MCF 10A (cell line): ENCODE results near the gene PPFIA1. TPM values are rescaled to one million over a fixed set of nuclear protein-coding genes. Genes with fewer than 3 reads are reported as not detected.

Experiments
- BruUV-seq: library from RNA; stranded (reverse); fragments of 400-500 nt; replicated peaks from 2 replicates; lab custom pipeline; 2021; lab: Mats Ljungman, UMichigan
- CTCF ChIA-PET: fragments of 300-600 bp; sonication (Branson Sonifier 250); formaldehyde crosslinking; extraction: SDS; loops from one replicate; lab custom pipeline; 2021; ENCODE audit warnings: antibody characterized with exemption, inconsistent platforms; lab: Yijun Ruan, JAX
- POLR2A ChIA-PET: fragments of 300-600, 350-650 bp; sonication (Branson Sonifier 250); formaldehyde crosslinking; extraction: SDS; loops from one replicate; lab custom pipeline; 2020; ENCODE audit warnings: antibody characterized with exemption, inconsistent platforms; lab: Yijun Ruan, JAX
- DNase-seq: peaks from one replicate; pipeline ENCODE4 v3.0.0-alpha.2; 2018; ENCODE audit not compliant: unreplicated experiment
- H3K27ac Mint-ChIP-seq: one replicate; pipeline ENCODE4 v1.8.0; 2022; ENCODE audit warnings: mild to moderate bottlenecking, low read depth, mixed read lengths; ENCODE audit not compliant: unreplicated experiment
- H3K27me3 Mint-ChIP-seq: one replicate; pipeline ENCODE4 v1.8.0; 2022; ENCODE audit warnings: mixed read lengths; ENCODE audit not compliant: insufficient read depth, unreplicated experiment
- H3K36me3 Mint-ChIP-seq: one replicate; pipeline ENCODE4 v1.8.0; 2022; ENCODE audit warnings: mild to moderate bottlenecking, moderate library complexity, mixed read lengths; ENCODE audit not compliant: insufficient read depth, unreplicated experiment
- H3K4me1 Mint-ChIP-seq: one replicate; pipeline ENCODE4 v1.8.0; 2022; ENCODE audit warnings: mixed read lengths; ENCODE audit not compliant: insufficient read depth, unreplicated experiment
- H3K4me3 Mint-ChIP-seq: one replicate; pipeline ENCODE4 v1.8.0; 2022; ENCODE audit warnings: mild to moderate bottlenecking, moderate library complexity, mixed read lengths; ENCODE audit not compliant: unreplicated experiment
- H3K9me3 Mint-ChIP-seq: one replicate; pipeline ENCODE4 v1.8.0; 2022; ENCODE audit warnings: mixed read lengths; ENCODE audit not compliant: unreplicated experiment
- intact Hi-C: fragments of 100-400 bp; cut with micrococcal nuclease; formaldehyde crosslinking; loops from 2 replicates; pipeline ENCODE4 v1.14.1; 2022
- total RNA-seq: library from RNA; stranded (reverse); gene quantifications from 2 replicates; pipeline ENCODE4 v1.2.3, GENCODE V29; 2022
- TF ChIP-seq, protein P1 (sequence below): fragments of 200-600 bp; IDR thresholded peaks from one replicate; pipeline ENCODE4 v1.8.0; 2022; ENCODE audit warnings: antibody characterized with exemption, mild to moderate bottlenecking; ENCODE audit not compliant: unreplicated experiment

PPFIA1 gene
- total RNA-seq, 1 experiment from 2014 or later = 78.8 TPM

DNA sequence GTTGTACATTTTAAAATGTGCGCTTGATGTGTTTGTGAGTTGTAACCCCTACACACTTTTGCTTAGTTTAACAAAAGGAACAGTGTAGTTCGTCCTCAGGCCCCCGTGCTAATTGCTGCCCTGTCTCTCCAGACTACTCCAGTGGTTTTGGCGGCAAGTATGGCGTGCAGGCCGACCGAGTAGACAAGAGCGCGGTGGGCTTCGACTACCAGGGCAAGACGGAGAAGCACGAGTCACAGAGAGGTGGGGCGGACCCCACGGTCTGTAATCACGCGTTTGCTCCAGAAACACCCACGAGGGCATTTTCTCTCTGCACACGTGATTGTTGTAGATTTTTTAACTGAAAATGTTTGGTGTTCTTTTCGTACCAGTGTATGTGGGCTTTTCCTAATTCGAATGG, 146.4 kb downstream of the PPFIA1 start:
- no peaks in the 10 kb centered on the region for H3K9me3 Mint-ChIP-seq
- intact Hi-C loops = no loop called here
- no peak overlapping the region for H3K4me3 Mint-ChIP-seq
- H3K36me3 Mint-ChIP-seq = peaks cover 90% of the 10 kb centered on the region
- TF ChIP-seq, protein P1, sequence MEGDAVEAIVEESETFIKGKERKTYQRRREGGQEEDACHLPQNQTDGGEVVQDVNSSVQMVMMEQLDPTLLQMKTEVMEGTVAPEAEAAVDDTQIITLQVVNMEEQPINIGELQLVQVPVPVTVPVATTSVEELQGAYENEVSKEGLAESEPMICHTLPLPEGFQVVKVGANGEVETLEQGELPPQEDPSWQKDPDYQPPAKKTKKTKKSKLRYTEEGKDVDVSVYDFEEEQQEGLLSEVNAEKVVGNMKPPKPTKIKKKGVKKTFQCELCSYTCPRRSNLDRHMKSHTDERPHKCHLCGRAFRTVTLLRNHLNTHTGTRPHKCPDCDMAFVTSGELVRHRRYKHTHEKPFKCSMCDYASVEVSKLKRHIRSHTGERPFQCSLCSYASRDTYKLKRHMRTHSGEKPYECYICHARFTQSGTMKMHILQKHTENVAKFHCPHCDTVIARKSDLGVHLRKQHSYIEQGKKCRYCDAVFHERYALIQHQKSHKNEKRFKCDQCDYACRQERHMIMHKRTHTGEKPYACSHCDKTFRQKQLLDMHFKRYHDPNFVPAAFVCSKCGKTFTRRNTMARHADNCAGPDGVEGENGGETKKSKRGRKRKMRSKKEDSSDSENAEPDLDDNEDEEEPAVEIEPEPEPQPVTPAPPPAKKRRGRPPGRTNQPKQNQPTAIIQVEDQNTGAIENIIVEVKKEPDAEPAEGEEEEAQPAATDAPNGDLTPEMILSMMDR = no peak
- no peak overlapping the region for H3K27ac Mint-ChIP-seq
- CTCF ChIA-PET = no interaction called here
- POLR2A ChIA-PET = interaction anchor here (0.6 kb wide), 1 partner anchor 1929 kb away, joined by 3 read pairs; no protein-coding TSS in a partner anchor
- no TSS peak for BruUV-seq
- H3K27me3 Mint-ChIP-seq = no peaks in the 10 kb centered on the region
- DNase-seq = no peak
- no peaks in the 10 kb centered on the region for H3K4me1 Mint-ChIP-seq

- no peaks in the 10 kb centered on the region for H3K4me1 Mint-ChIP-seq
- H3K27ac Mint-ChIP-seq = no peak overlapping the region
- intact Hi-C loops = no loop called here
- no peak overlapping the region for H3K4me3 Mint-ChIP-seq
- ChIA-PET POLR2A (no interaction called here), CTCF (no interaction called here)
- H3K27me3 Mint-ChIP-seq = no peaks in the 10 kb centered on the region
- TF ChIP-seq, protein P1 = no peak
- peaks cover 85% of the 10 kb centered on the region for H3K36me3 Mint-ChIP-seq
- no TSS peak for BruUV-seq
- no peaks in the 10 kb centered on the region for H3K9me3 Mint-ChIP-seq
- DNase-seq = no peak
Observed at GRCh38 chr11:70418130-70418529, 147.6 kb downstream of the PPFIA1 start.

DNA sequence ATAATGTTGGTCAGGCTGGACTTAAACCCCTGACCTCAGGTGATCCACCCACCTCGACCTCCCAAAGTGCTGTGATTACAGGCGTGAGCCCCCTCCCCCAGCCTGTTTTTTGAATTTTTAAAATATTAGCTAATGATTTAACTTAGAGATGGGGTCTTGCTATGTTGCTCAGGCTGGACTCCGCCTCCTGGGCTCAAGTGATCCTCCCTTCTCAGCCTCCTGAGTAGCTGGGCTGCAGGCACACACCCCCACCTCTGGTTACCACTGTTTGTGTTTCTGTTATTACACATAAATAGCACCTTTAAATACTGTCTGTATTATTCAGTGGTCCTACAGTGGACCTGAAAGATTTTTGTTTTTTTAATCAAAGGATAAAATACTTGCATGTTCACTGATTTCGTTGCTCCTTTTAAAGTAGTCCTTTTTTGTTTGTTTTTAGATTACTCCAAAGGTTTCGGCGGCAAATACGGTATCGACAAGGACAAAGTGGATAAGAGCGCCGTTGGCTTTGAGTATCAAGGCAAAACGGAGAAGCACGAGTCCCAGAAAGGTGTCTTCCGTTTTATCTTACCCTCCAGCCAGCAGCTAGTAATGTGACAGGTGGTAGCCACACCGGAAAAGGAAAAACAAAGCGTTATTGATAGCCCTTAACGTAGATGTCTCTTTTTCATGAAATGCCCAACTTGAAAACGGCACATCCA, 149.0 kb downstream of the PPFIA1 start:
- intact Hi-C loops = no loop called here
- Mint-ChIP-seq H3K9me3 (no peaks in the 10 kb centered on the region), H3K27me3 (no peaks in the 10 kb centered on the region), H3K4me1 (no peaks in the 10 kb centered on the region), H3K36me3 (peaks cover 88% of the 10 kb centered on the region), H3K4me3 (no peak overlapping the region), H3K27ac (no peak overlapping the region)
- BruUV-seq = TSS peak; percentile 17
- POLR2A ChIA-PET = interaction anchor here (1.0 kb wide), 1 partner anchor 110 kb away, joined by 3 read pairs; no protein-coding TSS in a partner anchor
- CTCF ChIA-PET = no interaction called here
- no peak for DNase-seq
- TF ChIP-seq, protein P1 = no peak

DNA sequence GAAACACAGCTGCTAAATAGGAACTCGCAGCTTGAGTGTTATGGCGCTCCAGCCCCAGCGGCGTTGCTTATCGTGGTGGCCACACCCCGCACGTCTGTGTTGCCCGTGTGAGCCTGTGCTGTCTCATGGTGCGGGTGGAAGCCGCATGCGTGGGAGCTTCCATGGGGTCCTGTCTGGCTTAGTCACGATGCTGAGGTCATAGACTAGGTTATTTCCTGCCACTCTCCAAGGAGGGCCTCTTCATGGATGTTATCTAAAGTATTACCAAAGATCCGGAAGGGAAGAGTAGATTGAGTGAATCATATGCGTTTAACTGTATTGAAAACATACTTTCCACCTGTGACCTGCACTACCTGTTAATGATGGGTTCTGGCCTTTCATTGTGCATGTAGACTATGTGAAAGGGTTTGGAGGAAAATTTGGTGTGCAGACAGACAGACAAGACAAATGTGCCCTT, 149.5 kb downstream of the PPFIA1 start:
- TF ChIP-seq, protein P1 = no peak
- Mint-ChIP-seq H3K27ac (no peak overlapping the region), H3K27me3 (no peaks in the 10 kb centered on the region), H3K4me1 (no peaks in the 10 kb centered on the region), H3K4me3 (no peak overlapping the region), H3K9me3 (no peaks in the 10 kb centered on the region), H3K36me3 (peaks cover 88% of the 10 kb centered on the region)
- no peak for DNase-seq
- ChIA-PET CTCF (no interaction called here), POLR2A (interaction anchor here (1.0 kb wide), 1 partner anchor 111 kb away, joined by 3 read pairs; no protein-coding TSS in a partner anchor)
- BruUV-seq = no TSS peak
- intact Hi-C loops = no loop called here
